T-helper 2 cell (primary cell): ENCODE data around the gene TBX15.

Experiments used
- DNase-seq, 5 experiments: peaks; one replicate each; pipeline versions ENCODE4 v3.0.0 to v3.0.0-alpha.2; 2012 to 2022

TBX15 gene

GRCh38 chr1:119001181-119002027 is 13.3 kb upstream of the TBX15 start:
- no peak for DNase-seq

GRCh38 chr1:119000371-119001180 is 12.4 kb upstream of the TBX15 start:
- DNase-seq, result no peak

DNA sequence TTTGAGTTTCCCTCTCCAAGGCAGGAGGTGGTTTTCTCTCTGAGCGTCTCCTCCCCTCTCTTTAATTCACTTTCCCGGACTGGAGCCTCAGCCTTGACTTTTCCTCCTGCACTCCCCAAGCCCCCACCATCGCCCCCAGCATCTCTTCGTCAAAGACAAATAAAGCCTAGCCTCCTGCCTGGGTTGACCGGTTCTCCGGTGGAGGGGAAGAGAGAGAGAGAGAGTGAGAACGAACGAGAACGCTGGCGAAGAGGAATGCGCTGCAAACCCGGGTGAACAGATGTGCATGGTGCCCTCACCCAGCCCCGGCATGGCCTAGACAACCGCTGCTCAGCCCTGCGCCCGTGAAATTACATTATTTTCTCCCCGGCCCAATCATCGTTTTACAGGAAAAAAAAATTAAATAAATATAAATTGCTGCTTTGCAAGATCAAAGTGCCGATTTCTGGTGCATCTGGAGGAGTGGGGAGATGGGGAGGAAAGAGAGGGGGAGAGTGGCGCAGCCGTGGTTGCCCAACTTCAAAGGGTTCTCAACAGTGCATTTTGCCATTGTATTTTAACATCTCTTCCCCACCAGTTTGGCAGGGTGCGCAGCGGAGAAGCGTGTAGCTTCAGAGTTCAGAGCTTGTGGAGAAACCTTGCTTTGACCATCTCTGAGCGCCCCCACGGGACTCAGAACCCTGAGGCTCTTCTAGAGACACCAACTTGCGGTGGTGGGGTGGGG is 11.4 kb upstream of the TBX15 start:
- DNase-seq, result no peak

GRCh38 chr1:118998171-118998570 is 10.0 kb upstream of the TBX15 start:
- DNase-seq, result no peak

DNA sequence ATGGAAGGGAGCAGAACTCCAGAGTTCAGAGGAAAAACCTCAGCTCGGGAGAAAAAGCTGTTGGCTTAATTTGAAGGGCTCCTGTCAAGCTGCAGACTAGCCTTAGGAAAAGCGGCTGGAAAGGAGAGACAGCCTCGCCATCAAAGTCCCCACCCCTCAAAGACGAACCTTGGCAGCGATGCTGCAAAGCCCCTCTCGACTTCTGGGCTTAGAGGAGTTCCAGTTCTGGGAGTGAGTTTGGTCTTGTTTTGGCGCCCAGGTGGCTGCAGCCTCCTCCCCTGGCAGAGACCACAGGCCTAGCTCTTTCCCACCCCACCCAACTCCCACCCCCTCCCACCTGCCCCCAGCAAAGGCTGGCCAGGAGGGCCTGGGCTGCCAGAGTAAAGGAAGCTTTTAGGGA is 9.1 kb upstream of the TBX15 start:
- DNase-seq, result no peak

- no peak for DNase-seq
Measured at GRCh38 chr1:118995312-118996016, 7.3 kb upstream of the TBX15 start.

GRCh38 chr1:118993700-118994026 is 5.5 kb upstream of the TBX15 start:
- DNase-seq, result no peak

GRCh38 chr1:118992868-118993699 is 4.9 kb upstream of the TBX15 start:
- no peak for DNase-seq

GRCh38 chr1:118992237-118992825 is 4.2 kb upstream of the TBX15 start:
- no peak for DNase-seq

- DNase-seq, result no peak
Measured at GRCh38 chr1:118991448-118991847, 3.3 kb upstream of the TBX15 start.

DNA sequence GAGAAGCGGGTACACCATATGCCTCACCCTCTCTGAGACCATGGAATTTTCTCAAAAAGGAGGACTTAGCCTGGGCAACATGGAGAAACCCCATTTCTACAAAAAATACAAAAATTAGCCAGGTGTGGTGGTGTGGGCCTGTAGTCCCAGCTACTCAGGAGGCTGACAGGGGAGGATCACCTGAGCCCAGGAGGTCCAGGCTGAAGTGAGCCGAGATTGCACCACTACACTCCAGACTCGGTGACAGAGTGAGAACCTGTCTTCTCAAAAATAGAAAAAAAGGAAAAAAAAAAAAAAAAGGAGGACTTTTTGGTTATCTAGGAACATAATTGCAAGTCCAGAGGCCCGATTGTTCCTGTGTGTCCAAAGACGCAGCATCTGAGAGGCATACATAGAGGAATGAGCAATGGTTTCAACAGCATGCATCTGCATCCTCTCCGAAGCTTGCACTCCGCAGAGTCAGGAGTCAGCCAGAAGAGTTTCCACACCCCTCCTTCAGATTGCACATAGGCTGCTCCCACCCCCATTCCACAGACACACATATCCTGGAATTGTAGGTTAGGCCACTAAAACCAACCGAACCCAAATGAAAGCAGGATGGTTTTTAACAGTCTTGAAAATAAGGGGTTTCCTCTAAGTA is 2.5 kb upstream of the TBX15 start:
- no peak for DNase-seq

DNA sequence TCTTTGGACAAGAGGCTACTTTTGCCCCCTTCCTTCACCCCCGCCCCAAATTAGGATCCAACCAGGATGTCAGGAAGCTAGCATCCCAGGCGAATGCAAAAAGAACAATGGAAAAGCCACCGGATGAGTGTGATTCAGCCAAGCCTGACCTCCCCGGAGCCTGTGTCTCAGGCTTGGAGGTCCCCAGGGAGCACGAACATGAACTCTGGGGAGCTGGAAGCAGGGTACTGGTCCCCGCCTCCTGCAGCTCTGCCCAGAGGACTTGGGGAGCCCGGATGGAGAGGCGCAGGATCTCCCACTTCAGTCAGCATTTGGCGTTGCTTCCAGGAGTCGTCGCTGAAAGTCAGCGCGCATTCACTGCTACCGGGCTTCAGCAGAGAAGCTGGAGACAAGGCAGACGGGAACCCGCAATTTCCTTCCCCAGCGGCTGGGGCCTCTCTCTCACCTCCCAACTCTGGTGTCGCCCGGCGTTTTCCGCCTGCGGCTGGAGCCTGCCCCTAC is 1.8 kb upstream of the TBX15 start:
- DNase-seq, result no peak

GRCh38 chr1:118989006-118989815 is 1.1 kb upstream of the TBX15 start:
- no peak for DNase-seq

DNA sequence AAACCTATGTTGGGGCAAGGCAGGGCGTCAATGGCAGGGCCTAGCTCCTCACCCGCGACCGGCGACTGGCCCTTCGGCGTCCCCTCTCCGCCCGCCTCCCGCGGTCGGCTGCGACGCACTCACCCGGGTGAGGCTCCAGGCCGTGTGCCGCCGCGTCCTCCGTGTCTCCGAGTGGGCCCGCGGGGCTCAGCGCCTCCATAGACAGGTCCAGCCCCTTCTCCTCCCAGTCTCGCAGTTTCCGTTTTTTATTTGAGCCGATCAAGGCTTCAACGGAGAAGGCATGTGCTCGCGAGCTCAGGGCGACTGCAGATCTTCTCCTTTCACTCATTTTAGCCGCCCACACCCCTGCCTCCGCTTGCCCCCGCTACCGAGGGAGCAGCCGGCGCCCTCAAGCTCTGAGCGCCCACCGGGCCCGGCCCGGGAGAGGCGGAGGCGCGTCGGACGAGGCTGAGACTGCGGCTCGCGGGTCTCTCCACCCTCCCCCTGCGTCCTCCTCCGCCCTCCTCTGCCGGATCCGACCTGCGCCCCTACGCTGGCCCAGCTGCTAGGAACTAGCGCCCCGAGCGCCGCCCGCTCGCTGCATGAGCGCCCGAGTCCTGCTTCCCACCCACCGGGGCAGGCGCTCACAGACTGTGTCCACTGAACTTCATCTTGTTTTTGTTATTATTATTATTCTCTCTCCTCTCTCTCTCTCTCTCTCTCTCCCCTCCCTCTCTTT is 516 bp downstream of the TBX15 start:
- DNase-seq, result no peak

GRCh38 chr1:118986555-118987467 is 1.3 kb downstream of the TBX15 start:
- DNase-seq, result no peak

DNA sequence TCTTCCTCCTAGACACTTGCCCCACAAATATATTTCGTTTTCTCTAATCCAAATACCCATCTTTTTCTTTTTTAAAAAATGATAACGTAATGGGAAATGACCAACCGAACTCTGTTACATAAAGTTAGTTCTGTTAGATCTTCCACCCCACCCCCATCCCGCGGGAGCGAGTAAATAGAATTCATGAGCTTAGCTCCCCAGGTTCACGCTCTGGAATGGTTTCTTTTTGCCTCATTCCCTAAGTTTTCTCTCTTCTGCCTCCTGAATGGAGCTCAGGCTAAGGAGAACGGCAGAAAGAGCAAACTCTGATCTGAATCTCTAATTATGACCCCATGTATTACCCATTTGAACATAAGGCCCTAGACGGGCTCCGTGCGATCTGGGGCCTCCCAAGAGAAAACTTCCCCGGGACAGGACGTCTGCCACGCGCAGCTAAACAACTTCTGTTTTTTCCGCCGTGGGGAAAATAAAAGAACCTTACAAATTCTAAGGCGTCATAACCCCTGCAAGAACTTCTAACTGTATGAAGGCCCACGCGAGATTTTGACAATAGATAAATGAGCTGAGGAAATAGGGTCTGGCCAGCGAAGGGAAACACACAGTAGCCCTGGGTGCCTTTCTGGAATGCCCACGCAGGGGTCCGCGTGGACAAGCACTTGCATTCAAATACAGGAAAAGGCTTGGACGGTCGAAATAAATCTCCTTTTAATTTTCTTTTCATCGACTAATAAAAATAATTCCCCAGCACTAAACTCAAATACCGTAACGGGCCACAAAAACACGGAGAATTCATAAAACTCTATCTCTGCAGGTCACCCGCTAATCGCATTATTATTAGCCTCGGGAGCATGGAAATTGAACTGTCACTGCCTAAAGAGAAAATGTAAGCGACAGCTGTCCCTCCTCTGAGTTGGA is 2.2 kb downstream of the TBX15 start:
- no peak for DNase-seq
